ENCODE data around the gene IFNK. TPM values are rescaled to one million over a fixed set of nuclear protein-coding genes. Genes with fewer than 3 reads are reported as not detected.

The IFNK gene
- total RNA-seq, 1 donor from 2014 or later: not detected

GRCh38 chr9:27528886-27529315 lies 4.8 kb downstream of the IFNK start:
- Mint-ChIP-seq H3K27me3 (no peaks in the 10 kb centered on the region), H3K9me3 (ENCODE audit: low read depth) (no peaks in the 10 kb centered on the region), H3K36me3 (ENCODE audit: insufficient read depth) (peaks cover 5% of the 10 kb centered on the region), H3K27ac (peak overlapping the region; percentile 93), H3K4me3 (ENCODE audit: low read depth) (peak overlapping the region; percentile 96), H3K4me1 (ENCODE audit: low read depth) (peaks cover 16% of the 10 kb centered on the region)
- DNase-seq (ENCODE audit: low spot score, unreplicated experiment): peak; percentile 26
- TF ChIP-seq, protein P1, sequence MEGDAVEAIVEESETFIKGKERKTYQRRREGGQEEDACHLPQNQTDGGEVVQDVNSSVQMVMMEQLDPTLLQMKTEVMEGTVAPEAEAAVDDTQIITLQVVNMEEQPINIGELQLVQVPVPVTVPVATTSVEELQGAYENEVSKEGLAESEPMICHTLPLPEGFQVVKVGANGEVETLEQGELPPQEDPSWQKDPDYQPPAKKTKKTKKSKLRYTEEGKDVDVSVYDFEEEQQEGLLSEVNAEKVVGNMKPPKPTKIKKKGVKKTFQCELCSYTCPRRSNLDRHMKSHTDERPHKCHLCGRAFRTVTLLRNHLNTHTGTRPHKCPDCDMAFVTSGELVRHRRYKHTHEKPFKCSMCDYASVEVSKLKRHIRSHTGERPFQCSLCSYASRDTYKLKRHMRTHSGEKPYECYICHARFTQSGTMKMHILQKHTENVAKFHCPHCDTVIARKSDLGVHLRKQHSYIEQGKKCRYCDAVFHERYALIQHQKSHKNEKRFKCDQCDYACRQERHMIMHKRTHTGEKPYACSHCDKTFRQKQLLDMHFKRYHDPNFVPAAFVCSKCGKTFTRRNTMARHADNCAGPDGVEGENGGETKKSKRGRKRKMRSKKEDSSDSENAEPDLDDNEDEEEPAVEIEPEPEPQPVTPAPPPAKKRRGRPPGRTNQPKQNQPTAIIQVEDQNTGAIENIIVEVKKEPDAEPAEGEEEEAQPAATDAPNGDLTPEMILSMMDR (IDR thresholded peaks at IDR 0.05; ENCODE audit: unreplicated experiment): no peak

DNA sequence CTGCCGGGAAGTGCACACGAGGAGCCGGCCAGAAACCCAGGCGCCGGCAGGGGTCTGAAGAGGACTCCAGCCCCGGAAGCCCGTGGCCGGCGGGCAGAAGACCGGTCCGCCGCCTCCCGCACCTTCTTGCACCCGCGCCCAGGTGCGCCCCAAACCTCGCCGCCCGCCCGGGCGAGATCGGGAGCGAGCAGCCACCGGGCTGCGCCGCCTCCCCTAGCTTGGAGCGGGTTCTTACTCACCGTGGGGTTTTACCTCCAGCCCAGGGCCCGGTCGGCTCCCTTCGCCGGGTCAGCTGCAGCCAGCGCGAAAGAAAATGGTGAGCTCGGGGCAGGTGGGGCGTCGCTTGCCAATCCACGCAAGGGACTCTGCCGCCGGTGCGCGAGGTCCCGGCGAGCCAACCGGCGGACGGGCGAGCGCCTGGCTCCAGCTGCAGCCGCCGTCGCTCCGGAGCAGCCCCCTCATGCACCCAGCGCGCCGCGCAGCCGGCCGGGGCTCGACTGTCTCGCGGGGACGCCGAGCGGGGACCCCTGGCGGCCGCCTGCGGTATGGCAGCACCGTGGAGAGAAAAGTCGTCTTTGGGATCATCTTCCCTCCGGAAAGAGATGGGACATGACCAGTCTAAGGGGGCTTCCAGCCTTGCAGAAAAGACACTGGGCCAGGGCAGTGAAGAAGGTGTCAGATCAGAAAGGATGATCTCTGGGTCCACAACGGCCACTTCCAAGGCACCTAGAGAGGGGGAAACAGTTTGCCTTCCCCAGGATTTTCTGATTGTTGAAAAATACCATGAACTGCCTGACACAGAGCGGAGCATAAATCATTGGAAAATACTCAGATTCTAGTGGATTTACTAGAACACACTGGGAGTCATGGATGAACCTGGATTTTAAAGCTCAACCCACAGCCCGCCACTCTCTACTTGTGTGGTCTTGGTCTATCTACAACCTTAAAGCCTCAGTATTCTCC lies 5.5 kb downstream of the IFNK start, which contains the start of gene MOB3B:
TSS of gene MOB3B (minus strand) at position 499 of the 963 bp plus-strand sequence. CDS start 74,264 bp downstream, outside the sequence.
- peak within 1 kb of the TSS; percentile 96 for H3K4me3 Mint-ChIP-seq (ENCODE audit: low read depth)
- H3K9me3 Mint-ChIP-seq (ENCODE audit: low read depth): no peaks in the 10 kb centered on the region
- H3K27me3 Mint-ChIP-seq: no peaks in the 10 kb centered on the region
- peaks cover 16% of the 10 kb centered on the region for H3K4me1 Mint-ChIP-seq (ENCODE audit: low read depth)
- peaks cover 1% of the 10 kb centered on the region for H3K36me3 Mint-ChIP-seq (ENCODE audit: insufficient read depth)
- peak within 1 kb of the TSS; percentile 93 for H3K27ac Mint-ChIP-seq
- DNase-seq (ENCODE audit: low spot score, unreplicated experiment): peak; percentile 90
- TF ChIP-seq, protein P1 (IDR thresholded peaks at IDR 0.05; ENCODE audit: unreplicated experiment): peak; percentile 93

- no peaks in the 10 kb centered on the region for H3K9me3 Mint-ChIP-seq (ENCODE audit: low read depth)
- H3K4me1 Mint-ChIP-seq (ENCODE audit: low read depth): peaks cover 16% of the 10 kb centered on the region
- H3K36me3 Mint-ChIP-seq (ENCODE audit: insufficient read depth): no peaks in the 10 kb centered on the region
- no peaks in the 10 kb centered on the region for H3K27me3 Mint-ChIP-seq
- no peak overlapping the region for H3K4me3 Mint-ChIP-seq (ENCODE audit: low read depth)
- TF ChIP-seq, protein P1 (IDR thresholded peaks at IDR 0.05; ENCODE audit: unreplicated experiment): no peak
- H3K27ac Mint-ChIP-seq: no peak overlapping the region
- DNase-seq (ENCODE audit: low spot score, unreplicated experiment): no peak
Observed at GRCh38 chr9:27530915-27531755, 7.0 kb downstream of the IFNK start.

DNA sequence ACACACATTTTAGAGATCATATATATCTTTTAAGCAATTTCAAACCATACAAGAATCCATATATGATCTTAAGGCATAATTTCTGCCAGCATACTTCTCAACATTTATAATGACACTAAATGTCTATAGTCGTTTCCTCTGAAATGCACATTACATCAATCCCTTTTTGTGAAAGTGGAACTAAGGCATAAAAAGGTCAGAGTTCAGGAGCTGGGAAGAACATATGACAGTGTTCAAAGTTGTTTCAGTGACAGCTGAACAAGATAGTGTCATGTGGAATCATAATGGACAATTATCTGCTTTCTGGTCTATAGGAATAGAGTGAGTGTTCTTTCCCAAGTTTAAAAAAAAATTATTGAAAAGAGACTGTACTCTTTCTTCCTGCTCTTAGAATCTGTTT lies 8.0 kb downstream of the IFNK start:
- TF ChIP-seq, protein P1 (IDR thresholded peaks at IDR 0.05; ENCODE audit: unreplicated experiment): no peak

GRCh38 chr9:27533311-27533710 lies 9.2 kb downstream of the IFNK start:
- DNase-seq (ENCODE audit: low spot score, unreplicated experiment): no peak
- Mint-ChIP-seq H3K4me3 (ENCODE audit: low read depth) (no peak overlapping the region), H3K9me3 (ENCODE audit: low read depth) (no peaks in the 10 kb centered on the region), H3K36me3 (ENCODE audit: insufficient read depth) (no peaks in the 10 kb centered on the region), H3K27me3 (no peaks in the 10 kb centered on the region), H3K4me1 (ENCODE audit: low read depth) (peaks cover 6% of the 10 kb centered on the region), H3K27ac (no peak overlapping the region)
- TF ChIP-seq, protein P1 (IDR thresholded peaks at IDR 0.05; ENCODE audit: unreplicated experiment): no peak

More for the DNA sequence above, 8.0 kb downstream of the IFNK start:
- Mint-ChIP-seq H3K9me3 (ENCODE audit: low read depth) (no peaks in the 10 kb centered on the region), H3K4me3 (ENCODE audit: low read depth) (no peak overlapping the region), H3K27ac (no peak overlapping the region), H3K36me3 (ENCODE audit: insufficient read depth) (no peaks in the 10 kb centered on the region), H3K4me1 (ENCODE audit: low read depth) (peaks cover 14% of the 10 kb centered on the region), H3K27me3 (no peaks in the 10 kb centered on the region)
- no peak for DNase-seq (ENCODE audit: low spot score, unreplicated experiment)
